ENCODE results near the gene ATF3.
A peak's percentile ranks its signal among the peaks of the same experiment; 100 is the strongest.

Gene ATF3

DNA sequence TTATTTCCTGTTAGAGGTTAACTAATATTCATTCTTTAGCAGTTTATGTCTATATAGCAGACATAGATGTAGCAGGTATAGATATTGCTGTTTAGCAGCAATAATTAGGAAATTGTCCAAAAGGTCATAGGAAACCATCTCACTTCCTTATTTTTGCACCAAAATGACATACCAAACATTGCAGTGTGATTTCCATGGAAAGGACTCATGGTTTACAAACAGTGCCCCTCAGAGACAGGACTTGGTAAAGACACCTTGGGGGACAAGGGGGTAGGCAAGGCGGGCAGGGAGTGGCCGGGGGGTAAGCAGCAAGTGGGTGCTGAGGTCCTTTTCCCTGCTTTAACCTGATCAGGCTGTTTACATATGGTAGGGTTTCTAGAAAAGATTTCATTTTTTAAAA, 60.5 kb downstream of the ATF3 start:
- in situ Hi-C loops (cut with HindIII; ENCODE audit: low pct_ligation_motif_present, low sequenced_read_pairs), result no loop called here
- peak; percentile 43 for TF ChIP-seq CTCF (IDR thresholded peaks at IDR 0.05; ENCODE audit: low read depth, low read length, missing control alignments)

GRCh38 chr1:212669600-212669999, 61.0 kb downstream of the ATF3 start:
- no peak for TF ChIP-seq CTCF (IDR thresholded peaks at IDR 0.05; ENCODE audit: low read depth, low read length, missing control alignments)
- in situ Hi-C loops (cut with HindIII; ENCODE audit: low pct_ligation_motif_present, low sequenced_read_pairs), result no loop called here

More for the DNA sequence above, 60.5 kb downstream of the ATF3 start:
- no peak for DNase-seq
- Histone ChIP-seq H3K4me3 (ENCODE audit: low read depth, low read length) (no peak overlapping the region), H3K36me3 (replicated peaks) (no peaks in the 10 kb centered on the region), H3K27ac (peak overlapping the region; percentile 96), H3K27me3 (replicated peaks) (no peaks in the 10 kb centered on the region)

GRCh38 chr1:212670301-212670700, 61.7 kb downstream of the ATF3 start:
- Histone ChIP-seq H3K27me3 (replicated peaks) (no peaks in the 10 kb centered on the region), H3K27ac (no peak overlapping the region), H3K4me3 (ENCODE audit: low read depth, low read length) (no peak overlapping the region), H3K36me3 (replicated peaks) (no peaks in the 10 kb centered on the region)
- DNase-seq, result no peak
- TF ChIP-seq CTCF (IDR thresholded peaks at IDR 0.05; ENCODE audit: low read depth, low read length, missing control alignments), result no peak
- in situ Hi-C loops (cut with HindIII; ENCODE audit: low pct_ligation_motif_present, low sequenced_read_pairs), result no loop called here

More at GRCh38 chr1:212669600-212669999, 61.0 kb downstream of the ATF3 start:
- Histone ChIP-seq H3K27ac (no peak overlapping the region), H3K4me3 (ENCODE audit: low read depth, low read length) (no peak overlapping the region), H3K27me3 (replicated peaks) (no peaks in the 10 kb centered on the region), H3K36me3 (replicated peaks) (no peaks in the 10 kb centered on the region)
- no peak for DNase-seq
